Fibroblast of the aortic adventitia (primary cell): ENCODE data around the gene NEUROD1. TPM values are rescaled to one million over a fixed set of nuclear protein-coding genes. Genes with fewer than 3 reads are reported as not detected.

ENCODE experiments used
- DNase-seq: peaks from one replicate; pipeline ENCODE4 v3.0.0-alpha.2; 2010; ENCODE audit warnings: low read depth
- H3K4me3 ChIP-seq: 2 replicates; pipeline ENCODE4 v1.5.1; 2011; ENCODE audit warnings: low read depth, mild to moderate bottlenecking, control low read depth, low read length, moderate library complexity
- total RNA-seq: library from RNA; depleted of rRNA; stranded (reverse); fragments of >200 nt; gene quantifications from 2 replicates; pipeline ENCODE4 v1.2.3, GENCODE V29; 2012; ENCODE audit warnings: low replicate concordance
- TF ChIP-seq, protein P1 (sequence below): IDR thresholded peaks from 2 replicates; pipeline ENCODE4 v1.5.1; 2011; ENCODE audit warnings: mild to moderate bottlenecking, low read length, control low read depth, inconsistent platforms; ENCODE audit not compliant: insufficient read depth

The NEUROD1 gene
- total RNA-seq, 1 donor, result not detected

DNA sequence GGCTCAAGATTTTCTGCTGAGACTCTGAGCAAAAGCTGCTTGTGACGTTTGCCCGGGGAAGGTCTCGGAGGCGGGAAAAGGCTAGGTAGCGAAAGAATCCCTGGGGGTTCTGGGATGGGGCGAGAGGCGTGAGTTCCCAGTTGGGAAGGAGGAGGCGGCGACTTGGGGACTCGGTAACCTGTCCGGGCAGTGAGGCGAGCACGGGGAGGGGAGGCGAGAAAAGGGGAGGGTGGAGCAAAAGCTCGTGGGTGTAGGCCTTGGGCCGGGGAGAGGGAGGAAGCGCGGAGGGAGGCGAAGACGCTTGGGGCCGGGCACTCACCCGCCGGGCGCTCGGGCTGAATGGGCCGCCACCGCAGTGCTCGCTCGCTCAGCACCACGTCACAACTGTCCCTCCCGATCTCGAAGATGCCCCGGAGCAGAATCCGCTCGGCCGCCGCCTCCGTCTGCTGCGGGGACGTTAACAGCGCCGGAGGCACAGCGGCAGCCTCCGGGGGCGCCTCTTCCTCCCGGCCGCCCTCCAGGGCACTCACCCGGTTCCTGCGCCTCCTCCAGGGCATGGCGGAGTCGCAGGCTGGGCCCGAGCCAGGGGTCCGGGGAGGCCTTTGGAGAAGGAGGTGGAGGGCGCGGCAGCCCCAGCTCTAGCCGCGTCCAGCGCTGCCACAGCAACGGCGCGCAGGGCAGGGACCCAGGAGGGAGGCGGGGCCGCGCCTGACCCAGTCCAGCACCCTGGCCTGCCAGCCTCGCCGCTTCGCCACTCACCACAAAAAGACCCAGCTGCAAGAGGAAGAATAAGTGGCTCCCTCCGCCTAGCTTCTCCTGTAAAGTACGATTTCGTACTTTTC lies 23.6 kb downstream of the NEUROD1 start, which contains the start of gene CERKL:
TSS of gene CERKL (minus strand) at position 656 of the 842 bp plus-strand sequence. CDS start at position 557, 99 bp downstream.
- TF ChIP-seq, protein P1, sequence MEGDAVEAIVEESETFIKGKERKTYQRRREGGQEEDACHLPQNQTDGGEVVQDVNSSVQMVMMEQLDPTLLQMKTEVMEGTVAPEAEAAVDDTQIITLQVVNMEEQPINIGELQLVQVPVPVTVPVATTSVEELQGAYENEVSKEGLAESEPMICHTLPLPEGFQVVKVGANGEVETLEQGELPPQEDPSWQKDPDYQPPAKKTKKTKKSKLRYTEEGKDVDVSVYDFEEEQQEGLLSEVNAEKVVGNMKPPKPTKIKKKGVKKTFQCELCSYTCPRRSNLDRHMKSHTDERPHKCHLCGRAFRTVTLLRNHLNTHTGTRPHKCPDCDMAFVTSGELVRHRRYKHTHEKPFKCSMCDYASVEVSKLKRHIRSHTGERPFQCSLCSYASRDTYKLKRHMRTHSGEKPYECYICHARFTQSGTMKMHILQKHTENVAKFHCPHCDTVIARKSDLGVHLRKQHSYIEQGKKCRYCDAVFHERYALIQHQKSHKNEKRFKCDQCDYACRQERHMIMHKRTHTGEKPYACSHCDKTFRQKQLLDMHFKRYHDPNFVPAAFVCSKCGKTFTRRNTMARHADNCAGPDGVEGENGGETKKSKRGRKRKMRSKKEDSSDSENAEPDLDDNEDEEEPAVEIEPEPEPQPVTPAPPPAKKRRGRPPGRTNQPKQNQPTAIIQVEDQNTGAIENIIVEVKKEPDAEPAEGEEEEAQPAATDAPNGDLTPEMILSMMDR, result no peak
- H3K4me3 ChIP-seq, result peak within 1 kb of the TSS; percentile 59
- peak; percentile 7 for DNase-seq

DNA sequence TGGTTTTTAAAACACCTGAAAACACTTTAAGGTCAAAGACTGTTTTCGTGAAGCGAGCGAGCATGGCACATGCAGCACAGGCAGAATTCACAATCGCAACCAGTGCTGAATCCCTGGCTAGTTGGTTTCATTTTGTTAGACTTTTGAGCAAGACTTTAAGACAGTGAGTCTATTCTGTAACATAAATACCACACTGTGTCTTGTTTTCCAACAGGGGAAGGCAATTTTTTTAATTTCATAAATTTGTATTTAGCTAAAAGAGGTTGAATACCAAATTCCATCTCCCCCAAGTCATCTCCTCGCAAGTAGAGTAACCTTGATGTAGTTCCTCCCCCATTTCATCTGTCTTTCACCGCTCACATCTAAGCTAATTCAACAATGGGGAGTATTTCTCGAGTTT lies 24.8 kb downstream of the NEUROD1 start:
- TF ChIP-seq, protein P1, result no peak
- peak overlapping the region; percentile 11 for H3K4me3 ChIP-seq
- DNase-seq, result peak; percentile 10

DNA sequence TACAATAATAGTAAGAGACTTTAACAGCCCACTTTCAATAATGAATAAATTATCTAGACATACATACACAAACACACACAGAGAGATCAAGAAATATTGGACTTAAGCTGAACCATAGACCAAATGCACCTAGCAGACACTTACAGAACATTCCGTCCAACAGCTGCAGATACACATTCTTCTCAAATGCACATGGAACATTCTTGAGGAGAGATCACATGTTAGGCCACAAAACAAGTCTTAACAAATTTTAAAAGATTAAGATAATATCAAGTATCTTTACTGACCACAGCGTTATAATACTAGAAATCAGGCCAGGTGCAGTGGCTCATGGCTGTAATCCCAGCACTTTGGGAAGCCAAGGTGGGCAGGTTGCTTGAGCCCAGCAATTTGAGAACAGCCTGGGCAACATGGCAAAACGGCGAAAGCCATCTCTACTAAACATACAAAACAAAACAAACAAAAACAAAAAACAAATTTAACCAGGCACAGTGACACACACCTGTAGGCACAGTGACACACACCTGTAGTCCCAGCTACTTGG lies 30.8 kb downstream of the NEUROD1 start:
- TF ChIP-seq, protein P1, result no peak
- DNase-seq, result no peak
- H3K4me3 ChIP-seq, result no peak overlapping the region

DNA sequence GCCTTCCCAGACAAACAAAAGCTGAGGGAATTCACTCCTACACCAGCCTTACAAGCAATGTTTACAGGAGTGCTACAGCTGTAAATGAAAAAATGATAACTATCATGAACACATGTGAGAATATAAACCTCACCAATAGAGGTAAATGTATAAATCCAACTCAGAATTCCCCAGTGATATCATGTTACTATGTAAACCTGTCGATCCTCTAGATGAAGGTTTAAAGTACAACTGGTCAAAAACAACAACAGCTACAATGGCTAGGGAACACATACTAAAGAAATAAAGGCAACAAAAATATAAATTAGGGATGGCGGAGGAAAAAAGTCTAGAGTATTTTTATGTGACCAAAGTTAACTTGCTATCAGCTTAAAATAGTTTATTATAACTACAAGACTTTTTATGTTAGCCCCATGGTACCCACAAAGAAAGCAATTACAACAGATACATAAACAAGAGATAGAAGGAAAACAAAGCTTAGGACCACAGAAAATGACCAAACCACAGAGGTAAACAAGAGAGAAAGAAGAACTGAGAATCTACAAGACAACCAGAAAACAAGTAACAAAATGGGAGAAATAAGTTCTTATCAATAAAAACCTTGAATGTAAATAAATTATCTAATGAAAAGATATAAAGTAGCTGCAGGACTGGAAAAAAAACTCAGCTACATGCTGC lies 31.7 kb downstream of the NEUROD1 start:
- DNase-seq, result no peak
- TF ChIP-seq, protein P1, result no peak
- no peak overlapping the region for H3K4me3 ChIP-seq

DNA sequence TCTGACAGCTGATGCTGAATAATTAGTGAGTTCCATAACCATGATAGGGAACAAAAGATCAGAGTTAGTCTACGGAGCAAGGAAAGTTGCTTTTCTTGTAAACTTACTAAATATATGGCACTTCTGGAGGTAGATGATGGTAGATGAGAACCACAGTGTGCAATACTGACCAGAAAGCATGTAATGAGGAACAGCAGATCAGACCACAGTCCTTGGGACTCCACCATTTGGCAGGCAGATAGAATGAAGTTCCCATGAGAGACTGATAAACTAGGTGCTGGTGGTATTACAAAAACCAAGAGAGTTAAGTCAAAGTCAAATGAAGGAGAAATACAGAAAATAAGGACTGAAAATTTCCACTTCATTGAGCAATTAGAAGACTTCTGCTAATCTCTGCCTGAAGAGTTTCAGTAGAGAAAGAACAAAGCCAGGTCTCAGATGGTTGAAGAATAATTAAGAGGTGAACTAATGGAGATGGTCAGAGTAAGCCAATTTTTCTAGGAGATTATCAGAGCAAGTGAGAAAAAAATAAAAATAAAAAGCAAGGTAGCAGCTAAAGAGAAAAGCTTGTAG lies 33.8 kb downstream of the NEUROD1 start:
- TF ChIP-seq, protein P1, result no peak
- H3K4me3 ChIP-seq, result no peak overlapping the region
- DNase-seq, result no peak

DNA sequence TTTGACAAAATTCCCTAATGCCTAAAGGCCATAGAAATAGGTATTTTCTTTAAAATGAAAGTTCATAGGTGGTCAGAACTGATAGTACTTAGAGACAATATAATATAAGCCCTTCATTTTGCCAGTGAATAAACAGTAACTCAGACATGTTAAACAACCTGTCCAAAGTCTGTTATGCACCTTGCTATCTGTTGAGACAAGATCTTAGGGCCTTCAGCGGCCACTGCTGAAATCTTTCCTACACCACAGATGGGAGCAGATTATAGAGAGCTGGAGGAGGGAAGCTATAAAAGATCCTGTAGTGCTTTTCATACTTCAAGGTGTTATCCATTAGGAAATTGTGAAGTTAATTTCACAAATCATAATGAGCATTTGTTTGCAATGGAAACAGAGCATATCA lies 37.2 kb downstream of the NEUROD1 start:
- TF ChIP-seq, protein P1, result no peak
- no peak for DNase-seq
- H3K4me3 ChIP-seq, result no peak overlapping the region
